NCI-H1694 treated with DMSO at 0.1 percent for 48 hours (cell line): ENCODE measurements around the gene CFAP77.

Source experiments
- DNase-seq: peaks from one replicate; lab custom pipeline; 2025; lab: John Stamatoyannopoulos, UW

The CFAP77 gene

GRCh38 chr9:132408521-132408920, 1.5 kb upstream of the CFAP77 start:
- no peak for DNase-seq

GRCh38 chr9:132410642-132411041, 631 bp downstream of the CFAP77 start:
- no peak for DNase-seq

- DNase-seq: peak; percentile 33
These were observed 1.1 kb downstream of the CFAP77 start for GRCh38 chr9:132411091-132411508.

- DNase-seq: peak; percentile 11
These were observed 2.1 kb downstream of the CFAP77 start for GRCh38 chr9:132412089-132412488.

GRCh38 chr9:132413926-132414325, 3.9 kb downstream of the CFAP77 start:
- no peak for DNase-seq

- DNase-seq: no peak
These were observed 4.7 kb downstream of the CFAP77 start for GRCh38 chr9:132414731-132415130.

GRCh38 chr9:132415181-132415580, 5.2 kb downstream of the CFAP77 start:
- DNase-seq: no peak

GRCh38 chr9:132418726-132419363, 8.8 kb downstream of the CFAP77 start:
- DNase-seq: no peak

GRCh38 chr9:132422574-132422973, 12.6 kb downstream of the CFAP77 start:
- no peak for DNase-seq

- no peak for DNase-seq
These were observed 13.5 kb downstream of the CFAP77 start for GRCh38 chr9:132423503-132423902.

GRCh38 chr9:132424857-132425674, 15.1 kb downstream of the CFAP77 start:
- no peak for DNase-seq

- no peak for DNase-seq
These were observed 15.7 kb downstream of the CFAP77 start for GRCh38 chr9:132425675-132426062.

GRCh38 chr9:132426639-132427414, 16.8 kb downstream of the CFAP77 start:
- no peak for DNase-seq

- DNase-seq: no peak
These were observed 21.0 kb downstream of the CFAP77 start for GRCh38 chr9:132430998-132431397.

GRCh38 chr9:132434881-132435280, 24.9 kb downstream of the CFAP77 start:
- DNase-seq: no peak

- DNase-seq: no peak
These were observed 29.1 kb downstream of the CFAP77 start for GRCh38 chr9:132439153-132439552.

GRCh38 chr9:132440735-132441134, 30.7 kb downstream of the CFAP77 start:
- DNase-seq: no peak

- no peak for DNase-seq
These were observed 31.4 kb downstream of the CFAP77 start for GRCh38 chr9:132441404-132441803.

GRCh38 chr9:132443951-132444607, 34.1 kb downstream of the CFAP77 start:
- DNase-seq: no peak

GRCh38 chr9:132446887-132447286, 36.9 kb downstream of the CFAP77 start:
- DNase-seq: no peak

GRCh38 chr9:132447346-132447745, 37.3 kb downstream of the CFAP77 start:
- no peak for DNase-seq

GRCh38 chr9:132447902-132448301, 37.9 kb downstream of the CFAP77 start:
- DNase-seq: no peak
